ENCODE results near the gene DGKB.

Gene DGKB

DNA sequence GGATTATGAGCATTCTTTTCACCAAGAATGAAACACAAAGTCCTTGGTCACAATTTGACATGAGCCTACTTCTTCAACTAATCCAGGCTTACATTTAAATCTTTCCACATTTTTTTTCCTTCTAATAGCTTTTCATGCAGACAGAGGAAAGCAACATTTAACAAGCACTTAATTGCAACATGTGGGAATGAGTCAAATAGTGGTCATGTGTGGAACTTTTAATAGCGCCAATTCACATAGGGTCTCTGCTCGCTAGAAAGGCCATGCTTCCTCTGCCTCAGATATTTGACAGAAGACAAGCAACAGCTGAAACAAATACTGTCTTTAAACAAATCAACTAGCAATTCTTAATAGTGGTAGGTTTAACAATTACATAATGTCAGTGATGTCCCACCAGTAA lies 627.2 kb downstream of the DGKB start:
- DNase-seq (ENCODE audit: extremely low spot score) = no peak
- ChIA-PET POLR2A (no interaction called here), CTCF (interaction anchor here (1.8 kb wide), 1 partner anchor 10 kb away, joined by 5 read pairs; no protein-coding TSS in a partner anchor)
- TF ChIP-seq, protein P1, sequence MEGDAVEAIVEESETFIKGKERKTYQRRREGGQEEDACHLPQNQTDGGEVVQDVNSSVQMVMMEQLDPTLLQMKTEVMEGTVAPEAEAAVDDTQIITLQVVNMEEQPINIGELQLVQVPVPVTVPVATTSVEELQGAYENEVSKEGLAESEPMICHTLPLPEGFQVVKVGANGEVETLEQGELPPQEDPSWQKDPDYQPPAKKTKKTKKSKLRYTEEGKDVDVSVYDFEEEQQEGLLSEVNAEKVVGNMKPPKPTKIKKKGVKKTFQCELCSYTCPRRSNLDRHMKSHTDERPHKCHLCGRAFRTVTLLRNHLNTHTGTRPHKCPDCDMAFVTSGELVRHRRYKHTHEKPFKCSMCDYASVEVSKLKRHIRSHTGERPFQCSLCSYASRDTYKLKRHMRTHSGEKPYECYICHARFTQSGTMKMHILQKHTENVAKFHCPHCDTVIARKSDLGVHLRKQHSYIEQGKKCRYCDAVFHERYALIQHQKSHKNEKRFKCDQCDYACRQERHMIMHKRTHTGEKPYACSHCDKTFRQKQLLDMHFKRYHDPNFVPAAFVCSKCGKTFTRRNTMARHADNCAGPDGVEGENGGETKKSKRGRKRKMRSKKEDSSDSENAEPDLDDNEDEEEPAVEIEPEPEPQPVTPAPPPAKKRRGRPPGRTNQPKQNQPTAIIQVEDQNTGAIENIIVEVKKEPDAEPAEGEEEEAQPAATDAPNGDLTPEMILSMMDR (IDR thresholded peaks at IDR 0.05; ENCODE audit: control extremely low read depth, extremely low read depth, low read depth, missing control alignments) = no peak

DNA sequence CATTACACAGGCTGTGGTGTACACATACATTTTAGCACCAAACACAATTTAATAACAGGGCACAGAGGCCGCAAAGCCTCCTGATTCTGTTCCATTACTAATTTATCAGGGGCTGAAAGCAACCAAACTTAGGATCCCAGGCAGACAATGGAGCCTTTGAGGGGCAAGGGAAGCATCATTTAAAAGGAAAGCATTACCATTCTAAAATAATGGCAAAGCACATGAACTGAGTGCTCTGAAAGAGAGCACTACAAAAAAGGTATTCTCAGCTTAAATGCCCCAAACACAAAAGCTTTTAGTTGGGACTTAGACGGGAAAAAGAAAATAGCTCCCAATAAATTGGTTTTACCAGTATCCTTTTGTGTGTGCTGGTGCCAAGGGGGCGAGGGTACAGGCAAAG lies 631.1 kb downstream of the DGKB start:
- TF ChIP-seq, protein P1 (IDR thresholded peaks at IDR 0.05; ENCODE audit: control extremely low read depth, extremely low read depth, low read depth, missing control alignments) = no peak
- ChIA-PET CTCF (no interaction called here), POLR2A (no interaction called here)
- DNase-seq (ENCODE audit: extremely low spot score) = no peak

DNA sequence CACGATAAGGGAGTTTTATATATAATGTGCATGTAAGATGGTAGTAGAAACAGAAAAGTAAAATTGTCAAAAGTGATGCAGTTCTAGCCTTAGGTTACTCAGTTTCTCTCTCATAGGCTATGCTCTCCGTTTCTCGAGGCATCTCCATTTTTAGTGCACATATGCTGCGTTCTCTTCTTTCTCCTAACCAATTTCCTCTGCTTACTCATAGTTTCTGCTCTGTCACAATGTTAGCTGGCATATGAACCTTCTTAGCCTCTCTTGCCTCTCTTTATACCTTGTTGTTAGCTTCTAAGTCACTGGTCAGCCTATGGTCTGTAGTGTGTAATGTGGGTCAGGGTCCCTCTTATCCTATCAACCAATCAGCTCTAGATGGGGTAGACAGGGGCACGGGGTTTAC lies 632.5 kb downstream of the DGKB start:
- TF ChIP-seq, protein P1 (IDR thresholded peaks at IDR 0.05; ENCODE audit: control extremely low read depth, extremely low read depth, low read depth, missing control alignments) = no peak
- DNase-seq (ENCODE audit: extremely low spot score) = no peak
- CTCF ChIA-PET = no interaction called here
- POLR2A ChIA-PET = no interaction called here

DNA sequence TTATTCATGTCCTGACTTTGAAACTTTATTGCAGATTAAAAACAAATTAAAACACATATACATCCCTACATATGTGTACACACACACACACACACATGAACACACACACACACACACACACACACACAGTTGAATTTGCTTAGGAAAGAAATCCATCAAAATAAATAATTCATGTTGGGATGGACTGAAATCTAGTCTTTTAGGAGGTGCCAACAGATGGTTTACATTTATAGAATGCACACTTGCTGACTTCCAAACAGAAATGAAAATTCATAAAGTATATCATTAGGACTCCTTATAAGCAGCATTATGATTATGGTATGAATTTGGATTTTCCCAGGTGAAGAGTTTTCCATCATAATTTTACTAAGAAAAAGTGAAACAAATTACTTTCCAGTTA lies 642.5 kb downstream of the DGKB start:
- ChIA-PET CTCF (no interaction called here), POLR2A (no interaction called here)

DNA sequence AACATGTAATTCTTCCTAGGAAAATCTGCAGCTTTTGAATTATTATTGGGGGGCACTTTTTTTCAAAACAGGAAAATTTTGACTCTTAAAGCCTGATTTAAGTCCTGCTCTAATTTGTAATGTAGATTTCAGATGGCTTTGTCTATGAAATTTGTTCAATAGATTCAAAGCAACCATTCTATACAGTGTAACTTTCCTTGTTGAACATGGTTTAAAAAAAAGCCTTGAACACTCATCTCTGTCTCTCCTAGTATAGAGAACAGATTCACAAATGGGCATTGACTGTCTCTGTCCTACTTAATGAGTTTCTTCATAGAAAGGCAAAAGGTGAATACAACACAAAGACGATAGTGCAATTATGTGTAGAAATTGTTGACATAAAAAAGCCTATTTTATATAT lies 643.7 kb downstream of the DGKB start:
- DNase-seq (ENCODE audit: extremely low spot score) = no peak
- ChIA-PET CTCF (no interaction called here), POLR2A (no interaction called here)
- TF ChIP-seq, protein P1 (IDR thresholded peaks at IDR 0.05; ENCODE audit: control extremely low read depth, extremely low read depth, low read depth, missing control alignments) = no peak

More for the DNA sequence above, 642.5 kb downstream of the DGKB start:
- no peak for DNase-seq (ENCODE audit: extremely low spot score)
- TF ChIP-seq, protein P1 (IDR thresholded peaks at IDR 0.05; ENCODE audit: control extremely low read depth, extremely low read depth, low read depth, missing control alignments) = no peak

DNA sequence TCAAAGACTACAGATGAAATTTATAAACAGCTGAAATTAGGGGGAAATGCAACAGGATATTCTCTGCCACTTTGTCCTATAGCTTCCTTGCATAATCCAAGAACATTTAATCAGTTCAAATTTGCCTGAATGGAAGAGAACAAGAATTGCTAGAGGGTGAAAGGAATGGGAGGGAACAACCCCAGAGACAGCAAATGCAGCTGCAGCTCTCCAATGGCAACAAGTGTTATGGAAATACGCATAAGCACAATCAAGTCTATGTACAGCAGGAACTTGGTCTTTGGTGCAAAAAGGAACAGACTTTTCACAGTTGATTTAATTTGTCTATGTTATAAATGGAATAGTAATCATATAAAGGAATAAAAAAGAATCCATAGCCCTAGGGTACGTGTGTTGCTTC lies 644.1 kb downstream of the DGKB start:
- POLR2A ChIA-PET = no interaction called here
- no peak for DNase-seq (ENCODE audit: extremely low spot score)
- CTCF ChIA-PET = no interaction called here
- TF ChIP-seq, protein P1 (IDR thresholded peaks at IDR 0.05; ENCODE audit: control extremely low read depth, extremely low read depth, low read depth, missing control alignments) = no peak

DNA sequence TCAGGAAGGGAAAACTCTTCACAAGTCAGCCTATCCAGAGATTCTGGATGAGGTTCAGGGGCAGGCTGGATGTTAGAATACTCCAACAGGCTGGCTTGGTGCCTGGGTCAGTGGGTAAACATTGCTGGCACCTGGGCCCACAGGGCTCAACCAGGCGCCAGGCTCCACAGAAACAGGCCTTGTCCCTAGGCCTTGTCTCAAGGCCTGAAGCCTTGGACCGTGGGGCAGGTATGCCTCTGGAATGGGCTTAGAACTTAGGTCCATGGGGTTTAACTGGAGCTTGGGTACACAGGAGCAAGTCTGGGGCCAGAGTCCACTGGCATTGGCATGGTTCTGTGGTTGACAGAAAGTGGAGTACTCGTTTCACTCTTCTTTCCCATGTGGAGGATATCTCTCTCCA lies 650.1 kb downstream of the DGKB start:
- POLR2A ChIA-PET = no interaction called here
- CTCF ChIA-PET = no interaction called here
- DNase-seq (ENCODE audit: extremely low spot score) = no peak
- TF ChIP-seq, protein P1 (IDR thresholded peaks at IDR 0.05; ENCODE audit: control extremely low read depth, extremely low read depth, low read depth, missing control alignments) = no peak

Measured in GM10248 (cell line).